Mucosa of rectum (tissue), 2 donors: ENCODE data around the gene GRK1.

Experiments used
- H3K27ac ChIP-seq, 2 donors: one replicate each; pipeline ENCODE4 v1.7.0; 2013; ENCODE audit warnings: inconsistent platforms in 2 of 2, low read depth in 2 of 2, low read length in 2 of 2
- H3K27me3 ChIP-seq, 2 donors: one replicate each; pipeline ENCODE4 v1.7.0; 2013; ENCODE audit warnings: low read length in 2 of 2; ENCODE audit not compliant: control insufficient read depth in 2 of 2, insufficient read depth in 2 of 2
- H3K36me3 ChIP-seq, 2 donors: one replicate each; pipeline ENCODE4 v1.7.0; 2013; ENCODE audit warnings: low read length in 2 of 2; ENCODE audit not compliant: control insufficient read depth in 2 of 2, insufficient read depth in 2 of 2
- H3K4me1 ChIP-seq, 2 donors: one replicate each; pipeline ENCODE4 v1.7.0; 2013; ENCODE audit warnings: low read length in 2 of 2, mild to moderate bottlenecking in 1 of 2; ENCODE audit not compliant: control insufficient read depth in 2 of 2, insufficient read depth in 2 of 2
- H3K4me3 ChIP-seq, 2 donors: one replicate each; pipeline ENCODE4 v1.7.0; 2013; ENCODE audit warnings: low read length in 2 of 2
- H3K9ac ChIP-seq, 2 donors: one replicate each; pipeline ENCODE4 v1.7.0; 2013; ENCODE audit warnings: low read length in 2 of 2, low read depth in 1 of 2, mild to moderate bottlenecking in 1 of 2
- H3K9me3 ChIP-seq, 2 donors: one replicate each; pipeline ENCODE4 v1.7.0; 2013; ENCODE audit warnings: low read length in 2 of 2; ENCODE audit not compliant: control insufficient read depth in 2 of 2
- donor health status: healthy.
- donor health status: Normal muscosa, but diverticular disease.

Gene GRK1

GRCh38 chr13:113639616-113640262 is 27.3 kb upstream of the GRK1 start:
- no peaks in the 10 kb centered on the region for H3K9me3 ChIP-seq
- H3K27me3 ChIP-seq = no peaks in the 10 kb centered on the region
- peaks cover 53 to 60% of the 10 kb centered on the region in 2 donors for H3K36me3 ChIP-seq
- H3K27ac ChIP-seq = no peak overlapping the region
- no peak overlapping the region for H3K4me3 ChIP-seq
- no peak overlapping the region for H3K9ac ChIP-seq
- H3K4me1 ChIP-seq = no peaks in the 10 kb centered on the region

- peaks cover 39 to 45% of the 10 kb centered on the region in 2 donors for H3K36me3 ChIP-seq
Measured at GRCh38 chr13:113641426-113641825, 25.6 kb upstream of the GRK1 start.

GRCh38 chr13:113642563-113642962 is 24.5 kb upstream of the GRK1 start:
- Histone ChIP-seq H3K9me3 (no peaks in the 10 kb centered on the region), H3K27ac (no peak overlapping the region), H3K9ac (no peak overlapping the region), H3K4me3 (no peak overlapping the region), H3K36me3 (peaks cover 28 to 34% of the 10 kb centered on the region in 2 donors), H3K27me3 (no peaks in the 10 kb centered on the region), H3K4me1 (peaks cover 4 to 14% of the 10 kb centered on the region in 2 donors)

More at GRCh38 chr13:113641426-113641825, 25.6 kb upstream of the GRK1 start:
- Histone ChIP-seq H3K4me1 (peaks cover 0 to 5% of the 10 kb centered on the region in 2 donors), H3K27ac (no peak overlapping the region), H3K4me3 (no peak overlapping the region), H3K9me3 (no peaks in the 10 kb centered on the region), H3K27me3 (no peaks in the 10 kb centered on the region), H3K9ac (no peak overlapping the region)

- Histone ChIP-seq H3K9me3 (no peaks in the 10 kb centered on the region), H3K27ac (no peak overlapping the region), H3K36me3 (peaks cover 19 to 25% of the 10 kb centered on the region in 2 donors), H3K4me1 (peaks cover 11 to 19% of the 10 kb centered on the region in 2 donors), H3K4me3 (no peak overlapping the region), H3K27me3 (no peaks in the 10 kb centered on the region), H3K9ac (no peak overlapping the region)
Measured at GRCh38 chr13:113643593-113643992, 23.4 kb upstream of the GRK1 start.

- no peak overlapping the region for H3K4me3 ChIP-seq
Measured at GRCh38 chr13:113644800-113645199, 22.2 kb upstream of the GRK1 start.

GRCh38 chr13:113645329-113645728 is 21.7 kb upstream of the GRK1 start:
- peaks cover 5 to 15% of the 10 kb centered on the region in 2 donors for H3K36me3 ChIP-seq
- H3K27ac ChIP-seq = no peak overlapping the region
- H3K9me3 ChIP-seq = no peaks in the 10 kb centered on the region
- H3K27me3 ChIP-seq = no peaks in the 10 kb centered on the region
- no peak overlapping the region for H3K9ac ChIP-seq
- no peak overlapping the region for H3K4me3 ChIP-seq
- peaks cover 11 to 19% of the 10 kb centered on the region in 2 donors for H3K4me1 ChIP-seq

More at GRCh38 chr13:113644800-113645199, 22.2 kb upstream of the GRK1 start:
- peaks cover 11 to 19% of the 10 kb centered on the region in 2 donors for H3K4me1 ChIP-seq
- no peak overlapping the region for H3K9ac ChIP-seq
- no peak overlapping the region for H3K27ac ChIP-seq
- H3K9me3 ChIP-seq = no peaks in the 10 kb centered on the region
- H3K36me3 ChIP-seq = peaks cover 10 to 19% of the 10 kb centered on the region in 2 donors
- no peaks in the 10 kb centered on the region for H3K27me3 ChIP-seq

GRCh38 chr13:113646376-113646775 is 20.6 kb upstream of the GRK1 start:
- peak overlapping the region in 1 of 2 donors; percentile 34 for H3K27ac ChIP-seq
- peaks cover 0 to 10% of the 10 kb centered on the region in 2 donors for H3K36me3 ChIP-seq
- peaks cover 11 to 19% of the 10 kb centered on the region in 2 donors for H3K4me1 ChIP-seq
- H3K4me3 ChIP-seq = no peak overlapping the region
- H3K27me3 ChIP-seq = no peaks in the 10 kb centered on the region
- no peaks in the 10 kb centered on the region for H3K9me3 ChIP-seq
- peak overlapping the region in 1 of 2 donors; percentile 37 for H3K9ac ChIP-seq

- Histone ChIP-seq H3K36me3 (peaks cover 0 to 7% of the 10 kb centered on the region in 2 donors), H3K4me3 (no peak overlapping the region), H3K9me3 (no peaks in the 10 kb centered on the region), H3K4me1 (peaks cover 11 to 19% of the 10 kb centered on the region in 2 donors), H3K27me3 (no peaks in the 10 kb centered on the region), H3K27ac (peak overlapping the region; percentile 65 to 77), H3K9ac (peak overlapping the region in 1 of 2 donors; percentile 28)
Measured at GRCh38 chr13:113646921-113647340, 20.1 kb upstream of the GRK1 start.

GRCh38 chr13:113647351-113648215 is 19.4 kb upstream of the GRK1 start:
- Histone ChIP-seq H3K4me1 (peaks cover 11 to 19% of the 10 kb centered on the region in 2 donors), H3K4me3 (peak overlapping the region in 1 of 2 donors; percentile 29), H3K27ac (peak overlapping the region; percentile 65 to 82), H3K36me3 (peaks cover 0 to under 1% of the 10 kb centered on the region in 2 donors), H3K9ac (peak overlapping the region in 1 of 2 donors; percentile 64), H3K27me3 (no peaks in the 10 kb centered on the region), H3K9me3 (no peaks in the 10 kb centered on the region)

GRCh38 chr13:113648216-113648610 is 18.8 kb upstream of the GRK1 start:
- no peak overlapping the region for H3K4me3 ChIP-seq
- H3K27ac ChIP-seq = peak overlapping the region in 1 of 2 donors; percentile 56
- H3K4me1 ChIP-seq = peaks cover 11 to 19% of the 10 kb centered on the region in 2 donors
- no peaks in the 10 kb centered on the region for H3K27me3 ChIP-seq
- no peaks in the 10 kb centered on the region for H3K36me3 ChIP-seq
- H3K9ac ChIP-seq = peak overlapping the region in 1 of 2 donors; percentile 64
- no peaks in the 10 kb centered on the region for H3K9me3 ChIP-seq
